Endothelial cell (in vitro differentiated cells): ENCODE data around the gene MGAT5. TPM values are rescaled to one million over a fixed set of nuclear protein-coding genes. Genes with fewer than 3 reads are reported as not detected.
"Not testable (repeated sequence)": the region's sequence is repeated elsewhere in the genome, so short reads cannot be mapped to it uniquely, and the experiment has no call there.

Source experiments
- DNase-seq: peaks from one replicate; pipeline ENCODE4 v3.0.0; 2021; ENCODE audit warnings: low spot score
- H3K27ac Mint-ChIP-seq: one replicate; pipeline ENCODE4 v1.8.0; 2021; ENCODE audit warnings: mixed read lengths, inconsistent platforms; ENCODE audit not compliant: unreplicated experiment
- H3K27me3 Mint-ChIP-seq: one replicate; pipeline ENCODE4 v1.8.0; 2021; ENCODE audit warnings: mild to moderate bottlenecking, moderate library complexity, mixed read lengths, inconsistent platforms; ENCODE audit not compliant: unreplicated experiment
- H3K36me3 Mint-ChIP-seq: one replicate; pipeline ENCODE4 v1.8.0; 2021; ENCODE audit warnings: mild to moderate bottlenecking, low read depth, mixed read lengths, inconsistent platforms; ENCODE audit not compliant: unreplicated experiment
- H3K4me1 Mint-ChIP-seq: one replicate; pipeline ENCODE4 v1.8.0; 2021; ENCODE audit warnings: mild to moderate bottlenecking, mixed read lengths, inconsistent platforms; ENCODE audit not compliant: unreplicated experiment
- H3K4me3 Mint-ChIP-seq: one replicate; pipeline ENCODE4 v1.8.0; 2021; ENCODE audit warnings: mild to moderate bottlenecking, mixed read lengths, inconsistent platforms; ENCODE audit not compliant: unreplicated experiment
- H3K9me3 Mint-ChIP-seq: one replicate; pipeline ENCODE4 v1.8.0; 2021; ENCODE audit warnings: mixed read lengths, inconsistent platforms; ENCODE audit not compliant: unreplicated experiment
- CTCF ChIP-seq: fragments of 200-600 bp; sonication (generic); IDR thresholded peaks from one replicate; pipeline ENCODE4 v1.5.0; 2021; ENCODE audit warnings: antibody characterized with exemption; ENCODE audit not compliant: unreplicated experiment
- total RNA-seq: library from RNA; stranded (reverse); fragmentation: NEBNext Ultra II Directional; extraction: Animal tissue kit (Norgen Biotek cat#: 25700); gene quantifications from one replicate; pipeline ENCODE4 v1.2.1, GENCODE V29; 2021; ENCODE audit not compliant: unreplicated experiment

Gene MGAT5
- total RNA-seq, 1 donor from 2014 or later: 124 TPM

GRCh38 chr2:134290358-134290757 lies 36.5 kb downstream of the MGAT5 start:
- no peak for TF ChIP-seq CTCF
- no peak for DNase-seq

DNA sequence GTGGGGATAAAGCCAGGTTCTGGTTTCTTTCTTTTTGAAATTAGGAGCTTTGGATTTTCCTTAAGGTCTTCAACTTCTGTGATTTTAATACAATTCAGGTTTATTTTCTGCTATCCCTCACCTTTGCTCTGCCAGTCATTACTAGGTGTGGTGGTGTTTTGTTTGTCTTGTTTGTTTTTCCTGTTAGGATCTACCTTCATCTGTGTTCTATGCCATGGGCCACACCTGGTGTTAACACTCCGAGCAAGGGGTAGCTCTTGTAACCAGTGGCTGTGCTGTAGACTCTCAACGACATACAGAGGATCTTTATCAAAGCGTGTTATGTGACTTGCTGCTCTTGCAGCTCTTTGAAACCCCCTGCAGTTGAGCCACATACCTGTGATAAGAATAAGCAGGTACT lies 38.6 kb downstream of the MGAT5 start:
- Mint-ChIP-seq H3K27ac (no peak overlapping the region), H3K27me3 (no peaks in the 10 kb centered on the region), H3K4me1 (peaks cover 33% of the 10 kb centered on the region), H3K4me3 (no peak overlapping the region), H3K36me3 (peaks cover 3% of the 10 kb centered on the region), H3K9me3 (no peaks in the 10 kb centered on the region)
- TF ChIP-seq CTCF: no peak
- no peak for DNase-seq

More at GRCh38 chr2:134290358-134290757, 36.5 kb downstream of the MGAT5 start:
- H3K27ac Mint-ChIP-seq: no peak overlapping the region
- no peak overlapping the region for H3K4me3 Mint-ChIP-seq
- H3K9me3 Mint-ChIP-seq: no peaks in the 10 kb centered on the region
- H3K27me3 Mint-ChIP-seq: no peaks in the 10 kb centered on the region
- no peaks in the 10 kb centered on the region for H3K36me3 Mint-ChIP-seq
- H3K4me1 Mint-ChIP-seq: peaks cover 26% of the 10 kb centered on the region

GRCh38 chr2:134293719-134294537 lies 40.1 kb downstream of the MGAT5 start:
- Mint-ChIP-seq H3K9me3 (no peaks in the 10 kb centered on the region), H3K4me1 (peaks cover 37% of the 10 kb centered on the region), H3K36me3 (peaks cover 3% of the 10 kb centered on the region), H3K27ac (peak overlapping the region; percentile 20), H3K4me3 (no peak overlapping the region), H3K27me3 (no peaks in the 10 kb centered on the region)
- no peak for DNase-seq
- no peak for TF ChIP-seq CTCF

DNA sequence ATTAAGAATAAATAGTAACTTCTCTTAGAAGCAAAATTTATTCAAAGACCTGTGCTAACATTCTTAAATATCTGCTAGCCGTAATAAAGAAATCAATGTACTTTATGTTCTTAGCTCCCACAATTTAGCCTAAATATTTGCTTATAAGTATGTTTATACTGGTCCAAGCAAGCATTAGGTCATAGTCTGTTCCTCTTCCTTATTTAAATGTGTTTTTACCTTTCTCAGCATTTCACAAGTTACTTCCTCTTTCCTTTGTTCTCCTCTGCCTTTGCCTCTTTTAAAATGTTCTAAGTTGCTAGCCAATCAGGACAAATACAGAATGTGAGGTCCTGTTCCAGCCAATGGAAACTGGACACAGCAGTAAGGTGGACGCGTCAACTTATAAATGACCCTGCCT lies 40.7 kb downstream of the MGAT5 start:
- not testable (repeated sequence) for H3K27me3 Mint-ChIP-seq, H3K36me3 Mint-ChIP-seq, DNase-seq, H3K9me3 Mint-ChIP-seq, H3K4me3 Mint-ChIP-seq
- Mint-ChIP-seq H3K27ac (peak overlapping the region; percentile 70), H3K4me1 (peaks cover 39% of the 10 kb centered on the region)

DNA sequence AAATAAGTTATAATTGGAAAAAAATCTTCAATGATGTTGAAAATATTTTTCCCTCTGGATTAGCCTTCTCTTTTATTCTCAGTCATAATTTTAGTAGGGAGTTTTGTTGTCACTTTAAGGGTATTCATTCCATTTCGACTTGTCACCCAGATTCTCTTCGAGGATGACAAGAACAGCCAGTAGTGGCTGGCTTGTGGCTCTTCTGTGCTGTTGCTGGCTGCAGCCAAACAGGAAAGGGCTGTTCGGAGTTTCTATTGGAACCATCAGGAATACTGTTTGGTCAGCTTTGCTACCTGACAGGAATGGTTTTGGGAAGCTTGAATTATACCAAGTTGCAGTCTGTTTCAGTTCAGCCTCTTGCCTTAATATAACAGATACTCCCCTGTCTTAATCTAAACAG lies 41.6 kb downstream of the MGAT5 start:
- peak overlapping the region; percentile 70 for H3K27ac Mint-ChIP-seq
- peaks cover 8% of the 10 kb centered on the region for H3K36me3 Mint-ChIP-seq
- no peaks in the 10 kb centered on the region for H3K27me3 Mint-ChIP-seq
- peaks cover 41% of the 10 kb centered on the region for H3K4me1 Mint-ChIP-seq
- no peak overlapping the region for H3K4me3 Mint-ChIP-seq
- DNase-seq: no peak
- no peaks in the 10 kb centered on the region for H3K9me3 Mint-ChIP-seq
- TF ChIP-seq CTCF: no peak
